HG02981 (cell line): ENCODE measurements around the gene RAB20.
"Not testable (repeated sequence)": the region's sequence is repeated elsewhere in the genome, so short reads cannot be mapped to it uniquely, and the experiment has no call there.

Source experiments
- ATAC-seq: cut with Tn5 transposase; IDR thresholded peaks from one replicate; pipeline ENCODE4 v1.9.1; 2021; ENCODE audit warnings: mild to moderate bottlenecking, moderate library complexity; ENCODE audit not compliant: unreplicated experiment

RAB20 gene

GRCh38 chr13:110576070-110576394 lies 14.5 kb upstream of the RAB20 start:
- ATAC-seq, result no peak

- ATAC-seq, result peak; percentile 69
These were observed 14.0 kb upstream of the RAB20 start for GRCh38 chr13:110575322-110576069.

- no peak for ATAC-seq
These were observed 12.6 kb upstream of the RAB20 start for GRCh38 chr13:110574161-110574560.

- ATAC-seq, result no peak
These were observed 11.2 kb upstream of the RAB20 start for GRCh38 chr13:110572778-110573118.

GRCh38 chr13:110571896-110572777 lies 10.6 kb upstream of the RAB20 start:
- ATAC-seq, result no peak

GRCh38 chr13:110570886-110571285 lies 9.4 kb upstream of the RAB20 start:
- no peak for ATAC-seq

- not testable (repeated sequence) for ATAC-seq
These were observed 8.4 kb upstream of the RAB20 start for GRCh38 chr13:110569962-110570361.

- no peak for ATAC-seq
These were observed 7.1 kb upstream of the RAB20 start for GRCh38 chr13:110568612-110569011.

GRCh38 chr13:110566171-110566570 lies 4.6 kb upstream of the RAB20 start:
- no peak for ATAC-seq

- ATAC-seq, result no peak
These were observed 3.8 kb upstream of the RAB20 start for GRCh38 chr13:110565296-110565695.

- ATAC-seq, result no peak
These were observed 3.0 kb upstream of the RAB20 start for GRCh38 chr13:110564472-110564985.

- no peak for ATAC-seq
These were observed 1.9 kb upstream of the RAB20 start for GRCh38 chr13:110563463-110563774.

GRCh38 chr13:110562696-110563462 lies 1.4 kb upstream of the RAB20 start:
- no peak for ATAC-seq

- ATAC-seq, result no peak
These were observed 595 bp upstream of the RAB20 start for GRCh38 chr13:110562036-110562597.

GRCh38 chr13:110560601-110561343 lies 750 bp downstream of the RAB20 start:
- ATAC-seq, result peak; percentile 11

- no peak for ATAC-seq
These were observed 1.5 kb downstream of the RAB20 start for GRCh38 chr13:110559986-110560385.

GRCh38 chr13:110559429-110559943 lies 2.0 kb downstream of the RAB20 start:
- no peak for ATAC-seq

- no peak for ATAC-seq
These were observed 3.8 kb downstream of the RAB20 start for GRCh38 chr13:110557610-110558305.

GRCh38 chr13:110557082-110557481 lies 4.4 kb downstream of the RAB20 start:
- no peak for ATAC-seq

- ATAC-seq, result no peak
These were observed 5.3 kb downstream of the RAB20 start for GRCh38 chr13:110556224-110556606.
